ENCODE data around the gene PTBP1.
"Not testable (repeated sequence)": the region's sequence is repeated elsewhere in the genome, so short reads cannot be mapped to it uniquely, and the experiment has no call there.

Gene PTBP1

GRCh38 chr19:827710-828321 lies 30.6 kb downstream of the PTBP1 start, which contains the start of gene AZU1:
TSS of gene AZU1 (plus strand) at chr19:827837. CDS start at chr19:827847, 10 bp downstream.
- DNase-seq (ENCODE audit: low read depth in 2 of 2): no peak

DNA sequence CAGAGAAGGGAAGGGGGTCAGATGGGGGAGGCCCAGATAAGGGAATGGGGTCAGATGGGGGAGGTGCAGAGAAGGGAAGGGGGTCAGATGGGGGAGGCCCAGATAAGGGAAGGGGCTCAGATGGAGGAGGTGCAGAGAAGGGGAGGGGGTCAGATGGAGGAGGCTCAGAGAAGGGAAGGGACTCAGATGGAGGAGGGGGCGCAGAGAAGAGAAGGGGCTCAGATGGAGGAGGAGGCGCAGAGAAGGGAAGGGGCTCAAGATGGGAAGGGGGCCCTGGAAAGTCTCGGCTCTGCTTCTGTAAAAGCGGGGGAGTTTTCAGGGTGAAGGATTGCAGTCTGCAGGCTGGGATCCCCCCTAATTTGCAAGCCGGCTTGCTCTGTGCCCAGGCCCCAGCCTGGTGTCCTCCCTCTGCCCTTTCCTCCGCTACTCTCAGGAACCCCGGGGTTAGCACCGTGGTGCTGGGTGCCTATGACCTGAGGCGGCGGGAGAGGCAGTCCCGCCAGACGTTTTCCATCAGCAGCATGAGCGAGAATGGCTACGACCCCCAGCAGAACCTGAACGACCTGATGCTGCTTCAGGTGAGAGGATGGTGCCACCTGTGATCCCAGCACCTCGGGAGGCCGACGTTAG lies 32.0 kb downstream of the PTBP1 start:
- DNase-seq (ENCODE audit: low read depth in 2 of 2): no peak

DNA sequence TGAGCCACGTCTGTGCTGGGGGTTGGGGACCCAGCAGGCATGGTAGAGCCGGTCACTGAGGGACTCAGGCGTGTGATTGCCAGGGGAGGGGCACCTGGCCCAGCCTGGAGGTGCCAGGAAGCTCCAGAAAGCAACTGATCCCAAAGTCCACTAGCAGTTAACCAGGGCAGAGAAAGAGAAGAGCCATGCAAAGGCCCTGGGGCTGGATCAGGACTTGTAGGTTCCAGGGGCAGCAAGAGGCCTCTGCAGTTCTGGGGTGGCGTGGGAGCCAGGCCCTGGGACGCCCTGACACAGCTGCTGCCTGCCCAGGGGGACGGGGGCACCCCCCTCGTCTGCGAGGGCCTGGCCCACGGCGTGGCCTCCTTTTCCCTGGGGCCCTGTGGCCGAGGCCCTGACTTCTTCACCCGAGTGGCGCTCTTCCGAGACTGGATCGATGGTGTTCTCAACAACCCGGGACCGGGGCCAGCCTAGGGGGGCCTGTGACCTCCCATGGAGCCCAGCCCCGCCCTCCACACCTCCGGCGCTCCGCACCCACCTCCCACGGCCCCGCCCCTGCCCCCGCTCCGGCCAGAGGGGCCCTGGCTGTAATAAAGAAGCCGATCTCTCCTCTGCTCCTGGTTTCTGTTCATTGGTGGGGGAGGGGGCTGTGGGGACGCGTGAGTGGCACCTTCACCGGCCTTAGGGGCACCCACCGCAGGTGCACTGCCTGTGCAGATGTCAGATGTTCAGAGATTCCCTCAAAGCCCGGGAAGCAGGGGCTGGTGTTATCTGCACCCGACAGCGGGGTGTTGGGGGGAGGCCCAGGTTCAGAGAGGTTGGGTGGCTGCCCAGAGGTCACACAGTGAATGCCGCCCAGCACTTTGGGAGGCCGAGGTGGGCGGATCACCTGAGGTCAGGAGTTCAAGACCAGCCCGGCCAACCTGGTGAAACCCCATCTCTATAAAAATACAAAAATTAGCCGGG lies 34.4 kb downstream of the PTBP1 start:
- DNase-seq (ENCODE audit: low read depth in 2 of 2): no peak

DNA sequence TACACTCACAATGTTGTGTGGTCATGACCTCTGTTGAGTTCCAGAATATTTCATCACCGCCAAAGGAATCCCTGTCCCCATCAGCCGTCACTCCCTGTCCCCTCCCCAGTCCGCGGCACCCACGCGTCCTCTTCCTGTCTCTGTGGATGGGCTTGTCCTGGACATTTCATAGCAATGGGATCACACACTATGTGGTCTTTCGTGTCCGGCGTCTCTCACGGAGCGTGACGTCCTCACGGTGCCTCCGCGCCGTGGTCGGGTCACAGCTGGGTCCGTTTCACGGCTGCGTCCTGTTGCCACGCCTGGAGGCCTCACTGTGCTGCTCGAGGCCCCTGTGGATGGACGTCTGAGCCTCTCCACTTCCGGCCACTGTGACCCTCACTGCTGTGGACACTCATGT lies 37.0 kb downstream of the PTBP1 start:
- DNase-seq (ENCODE audit: low read depth in 2 of 2): no peak

- DNase-seq (ENCODE audit: low read depth in 2 of 2): no peak
Observed at GRCh38 chr19:835210-835810, 38.1 kb downstream of the PTBP1 start.

- DNase-seq (ENCODE audit: low read depth in 2 of 2): no peak
Observed at GRCh38 chr19:840519-841206, 43.4 kb downstream of the PTBP1 start, which contains the start of gene PRTN3. TSS of gene PRTN3 (plus strand) at chr19:840999. CDS start at chr19:841009, 10 bp downstream.

GRCh38 chr19:842802-843179 lies 45.5 kb downstream of the PTBP1 start:
- DNase-seq (ENCODE audit: low read depth in 2 of 2): not testable (repeated sequence)

DNA sequence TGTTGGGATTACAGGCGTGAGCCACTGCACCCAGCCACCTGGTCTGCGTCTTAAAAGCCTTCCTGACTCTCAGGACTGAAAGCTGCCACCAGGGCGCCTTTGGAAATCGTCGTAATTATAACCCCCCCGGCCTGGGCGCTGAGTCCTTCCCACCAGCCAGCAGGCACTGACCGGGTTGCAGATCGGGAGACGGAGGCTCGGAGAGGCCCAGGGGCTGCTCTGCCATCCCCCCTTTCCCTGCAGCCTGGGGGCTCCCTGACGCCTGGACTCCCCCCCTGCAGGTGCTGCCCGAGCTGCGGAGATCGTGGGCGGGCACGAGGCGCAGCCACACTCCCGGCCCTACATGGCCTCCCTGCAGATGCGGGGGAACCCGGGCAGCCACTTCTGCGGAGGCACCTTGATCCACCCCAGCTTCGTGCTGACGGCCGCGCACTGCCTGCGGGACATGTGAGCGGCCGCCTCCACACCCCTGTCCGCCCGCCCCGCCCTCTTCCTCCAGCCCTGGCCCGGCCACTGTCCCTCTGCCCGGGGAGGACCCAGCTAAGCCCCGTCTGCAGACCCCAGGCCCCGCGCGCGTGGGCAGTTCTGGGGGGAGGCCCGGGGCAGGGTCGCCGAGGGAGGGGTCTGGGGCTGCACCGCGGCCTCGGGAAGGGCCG lies 46.1 kb downstream of the PTBP1 start:
- no peak for DNase-seq (ENCODE audit: low read depth in 2 of 2)

- DNase-seq (ENCODE audit: low read depth in 2 of 2): no peak
Observed at GRCh38 chr19:843836-844545, 46.7 kb downstream of the PTBP1 start.

GRCh38 chr19:844546-844971 lies 47.3 kb downstream of the PTBP1 start:
- no peak for DNase-seq (ENCODE audit: low read depth in 2 of 2)

- DNase-seq (ENCODE audit: low read depth in 2 of 2): no peak
Observed at GRCh38 chr19:845707-846521, 48.7 kb downstream of the PTBP1 start.

DNA sequence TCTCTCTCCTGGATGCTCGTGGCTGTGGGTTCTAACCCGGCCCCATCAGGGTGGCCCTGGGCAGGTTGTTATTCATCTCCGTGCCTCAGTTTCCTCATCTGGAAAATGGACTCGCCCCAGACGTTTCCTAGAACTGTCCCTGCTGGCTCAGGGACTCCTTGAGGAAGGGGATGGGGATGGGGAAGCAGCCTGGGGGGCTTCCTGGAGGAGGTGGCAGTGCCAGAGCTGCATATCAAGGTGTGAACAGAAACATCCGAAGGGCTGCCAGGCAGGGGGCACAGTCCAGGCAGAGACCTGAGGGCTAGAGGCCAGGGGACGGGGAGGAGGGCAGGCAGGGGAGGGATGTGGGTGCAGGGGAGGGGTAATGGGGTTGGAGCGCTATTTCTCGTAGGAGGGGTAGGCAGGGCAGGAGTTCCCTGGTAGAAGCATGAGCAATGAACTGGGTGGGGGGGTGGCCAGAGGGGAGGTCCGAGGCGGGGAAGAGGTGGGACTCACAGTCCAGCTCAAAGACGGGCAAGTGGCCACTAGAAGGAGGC lies 51.2 kb downstream of the PTBP1 start:
- DNase-seq (ENCODE audit: low read depth in 2 of 2): no peak

DNA sequence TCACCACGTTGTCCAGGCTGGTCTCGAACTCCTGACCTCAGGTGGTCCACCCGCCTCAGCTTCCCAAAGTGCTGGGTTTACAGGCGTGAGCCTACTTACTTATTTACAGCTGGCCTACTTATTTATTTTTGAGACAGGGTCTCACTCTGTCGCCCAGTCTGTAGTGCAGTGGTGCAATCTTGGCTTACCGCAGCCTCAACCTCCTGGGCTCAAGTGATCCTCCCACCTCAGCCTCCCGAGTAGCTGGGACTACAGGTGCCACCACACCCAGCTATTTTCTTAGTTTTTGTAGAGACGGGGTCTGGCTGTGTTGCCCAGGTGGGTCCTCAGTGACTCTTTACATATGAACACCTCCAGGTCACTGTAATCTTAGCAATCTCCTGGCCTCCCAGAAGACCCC lies 51.9 kb downstream of the PTBP1 start:
- DNase-seq (ENCODE audit: low read depth in 2 of 2): not testable (repeated sequence)

- no peak for DNase-seq (ENCODE audit: low read depth in 2 of 2)
Observed at GRCh38 chr19:850221-850978, 53.1 kb downstream of the PTBP1 start.

GRCh38 chr19:850979-851335 lies 53.7 kb downstream of the PTBP1 start:
- no peak for DNase-seq (ENCODE audit: low read depth in 2 of 2)

GRCh38 chr19:852136-853013 lies 55.1 kb downstream of the PTBP1 start, which contains the start of gene ELANE:
TSS of gene ELANE (plus strand) at chr19:852303. CDS start at chr19:852329, 26 bp downstream.
- DNase-seq (ENCODE audit: low read depth in 2 of 2): no peak

DNA sequence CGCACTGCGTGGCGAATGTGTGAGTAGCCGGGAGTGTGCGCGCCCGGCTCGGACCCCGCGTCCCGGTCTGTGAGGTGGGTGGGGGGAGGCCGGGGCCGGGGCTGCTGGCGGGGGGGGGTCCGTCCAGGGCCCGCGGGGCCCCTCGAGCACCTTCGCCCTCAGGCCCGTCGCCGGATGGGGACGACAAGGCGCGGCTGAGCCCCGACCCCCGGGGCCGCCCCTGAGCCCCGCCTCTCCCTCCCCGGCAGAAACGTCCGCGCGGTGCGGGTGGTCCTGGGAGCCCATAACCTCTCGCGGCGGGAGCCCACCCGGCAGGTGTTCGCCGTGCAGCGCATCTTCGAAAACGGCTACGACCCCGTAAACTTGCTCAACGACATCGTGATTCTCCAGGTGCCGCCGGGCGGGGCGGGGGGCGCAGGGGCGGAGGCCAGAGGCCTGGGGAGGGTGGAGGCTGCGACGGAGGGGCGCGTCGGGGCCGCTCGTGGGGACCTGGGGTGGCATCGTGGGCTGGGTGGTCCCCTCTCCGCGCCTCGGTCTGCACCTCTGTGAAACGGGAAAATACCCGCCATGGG lies 55.8 kb downstream of the PTBP1 start:
- no peak for DNase-seq (ENCODE audit: low read depth in 2 of 2)

Measured in stimulated activated CD8-positive, alpha-beta memory T cell treated with anti-CD3 and anti-CD28 coated beads, Interleukin-15, amount 100 ng/mL, for 4 hours (primary cell).